ENCODE results near the gene TSPEAR.

Gene TSPEAR

GRCh38 chr21:44537930-44538911 is 173.2 kb downstream of the TSPEAR start:
- no peak for DNase-seq

- DNase-seq: no peak
Measured at GRCh38 chr21:44535963-44536362, 175.4 kb downstream of the TSPEAR start.

GRCh38 chr21:44534688-44535087 is 176.7 kb downstream of the TSPEAR start:
- DNase-seq: no peak

GRCh38 chr21:44533891-44534627 is 177.3 kb downstream of the TSPEAR start:
- DNase-seq: no peak

- no peak for DNase-seq
Measured at GRCh38 chr21:44533121-44533890, 178.1 kb downstream of the TSPEAR start.

- no peak for DNase-seq
Measured at GRCh38 chr21:44532712-44533111, 178.7 kb downstream of the TSPEAR start.

GRCh38 chr21:44531606-44532564 is 179.5 kb downstream of the TSPEAR start:
- DNase-seq: no peak

GRCh38 chr21:44530903-44531605 is 180.3 kb downstream of the TSPEAR start:
- DNase-seq: no peak

GRCh38 chr21:44530221-44530902 is 181.0 kb downstream of the TSPEAR start:
- no peak for DNase-seq

- DNase-seq: no peak
Measured at GRCh38 chr21:44529503-44530125, 181.8 kb downstream of the TSPEAR start.

- DNase-seq: no peak
Measured at GRCh38 chr21:44529011-44529421, 182.4 kb downstream of the TSPEAR start.

GRCh38 chr21:44528634-44528995 is 182.8 kb downstream of the TSPEAR start:
- DNase-seq: no peak

GRCh38 chr21:44527983-44528633 is 183.3 kb downstream of the TSPEAR start:
- DNase-seq: no peak

GRCh38 chr21:44527156-44527982 is 184.0 kb downstream of the TSPEAR start:
- DNase-seq: no peak

- no peak for DNase-seq
Measured at GRCh38 chr21:44526096-44526997, 185.0 kb downstream of the TSPEAR start.

GRCh38 chr21:44525391-44526095 is 185.8 kb downstream of the TSPEAR start:
- DNase-seq: no peak
